Mammary epithelial cell (primary cell): Measurements from ENCODE around the gene MREG.

Source experiments
- CTCF ChIP-seq, 2 donors: IDR thresholded peaks in 1 of 2; conservative IDR thresholded peaks in 1 of 2; 2 replicates each; pipeline ENCODE4 v1.5.1; 2011 to 2012; ENCODE audit warnings: inconsistent platforms in 2 of 2, low read length in 2 of 2, mild to moderate bottlenecking in 2 of 2, control low read depth in 1 of 2, low read depth in 1 of 2; ENCODE audit not compliant: insufficient read depth in 1 of 2; ENCODE audit errors: extremely low read depth in 1 of 2
- EZH2 ChIP-seq: IDR thresholded peaks from 2 replicates; pipeline ENCODE4 v1.6.1; 2012; ENCODE audit warnings: low read length, inconsistent platforms, borderline replicate concordance

- TF ChIP-seq CTCF (conservative IDR thresholded peaks at IDR 0.05 in 1 of 2, IDR thresholded peaks at IDR 0.05 in 1 of 2; ENCODE audit: extremely low read depth in 1 of 2, insufficient read depth in 1 of 2, low read depth in 1 of 2, low read length in 2 of 2) = no peak
- TF ChIP-seq EZH2 = no peak
Observed at GRCh38 chr2:215951558-215951957, 61.8 kb downstream of the MREG start.
